Activated naive CD8-positive, alpha-beta T cell treated with anti-CD3 and anti-CD28 coated beads, Interleukin-2, amount 10 ng/mL, durations not matched to agents 7 days and 5 days (primary cell): ENCODE results near the gene AMBN. TPM values are rescaled to one million over a fixed set of nuclear protein-coding genes. Genes with fewer than 3 reads are reported as not detected.

Experiments used
- total RNA-seq, 2 experiments: library from RNA; stranded (reverse); gene quantifications; one replicate each; pipeline ENCODE4 v1.2.3, GENCODE V29; 2021

Gene AMBN
- total RNA-seq, 2 experiments from 2014 or later, result not detected

Other genes starting within 250 kb of the AMBN start
- gene SMR3A, start 231.5 kb upstream of the AMBN start, total RNA-seq, result not detected
- not detected for gene SMR3B, start 209.1 kb upstream of the AMBN start, total RNA-seq
- gene OPRPN, start 194.3 kb upstream of the AMBN start, total RNA-seq, result not detected
- gene MUC7, start 120.1 kb upstream of the AMBN start, total RNA-seq, result not detected
- gene AMTN, start 73.7 kb upstream of the AMBN start, total RNA-seq, result not detected
- gene ENAM, start 36.5 kb downstream of the AMBN start, total RNA-seq, result not detected
- under 1 TPM in 1 of 2 experiments, not detected in 1; 0.60 TPM for gene JCHAIN, start 74.3 kb downstream of the AMBN start, total RNA-seq
- 10 to 100 TPM; 35.7 to 39.1 TPM for gene UTP3, start 96.3 kb downstream of the AMBN start, total RNA-seq
- gene RUFY3, start 129.7 kb downstream of the AMBN start, total RNA-seq, result 10 to 100 TPM; 38.0 to 38.5 TPM
- 10 to 100 TPM; 58.6 to 61.0 TPM for gene GRSF1, start 247.6 kb downstream of the AMBN start, total RNA-seq